Endometrial microvascular endothelial cells (primary cell): ENCODE measurements around the gene ARHGEF12. TPM values are rescaled to one million over a fixed set of nuclear protein-coding genes. Genes with fewer than 3 reads are reported as not detected.

ENCODE experiments used
- in situ Hi-C: cut with HindIII; loops from 2 replicates; pipeline ENCODE4 v1.10.0; 2017; ENCODE audit warnings: low sequenced_read_pairs, low pct_unique_long_range_greater_than_20kb; ENCODE audit errors: inconsistent ontology term
- total RNA-seq: library from RNA; depleted of rRNA; stranded (reverse); fragments of >200 nt; gene quantifications from one replicate; pipeline ENCODE4 v1.2.3, GENCODE V29; 2015; ENCODE audit errors: inconsistent ontology term

Gene ARHGEF12
- total RNA-seq, 1 donor from 2014 or later: 60.8 TPM

DNA sequence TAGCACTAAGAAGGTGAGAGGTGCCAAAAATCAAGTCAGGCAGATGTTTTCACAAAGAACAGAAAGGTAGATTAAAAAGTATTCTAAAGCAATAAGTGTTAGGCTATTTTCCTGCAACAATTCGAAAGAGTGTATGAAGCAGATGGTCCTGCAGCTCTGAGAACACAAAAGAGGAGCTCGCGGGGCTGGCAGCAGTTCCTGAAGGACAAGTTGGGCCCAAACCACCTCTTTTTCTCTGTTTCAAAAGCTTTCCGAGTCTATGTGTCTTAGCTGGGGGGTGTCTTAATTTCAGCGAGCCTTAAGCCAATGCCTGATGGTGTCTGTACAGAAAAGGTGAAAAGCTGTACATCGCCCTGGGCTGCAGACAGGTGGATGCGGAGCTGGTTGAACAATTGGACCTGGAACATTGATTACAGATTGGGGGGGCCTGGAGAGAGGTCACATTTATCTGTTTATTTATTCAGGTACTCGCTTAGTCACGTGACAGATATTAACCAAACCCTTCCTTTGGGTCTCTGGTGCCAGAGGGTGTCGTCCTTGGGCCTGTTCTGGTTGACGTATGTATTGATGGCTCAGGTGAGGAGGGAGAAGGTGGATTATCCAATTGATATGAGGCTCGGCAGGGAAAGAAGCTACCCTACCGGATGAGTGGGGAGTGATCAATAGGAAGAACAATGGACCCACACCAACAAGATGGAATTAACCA lies 200.0 kb downstream of the ARHGEF12 start:
- in situ Hi-C loops: no loop called here

DNA sequence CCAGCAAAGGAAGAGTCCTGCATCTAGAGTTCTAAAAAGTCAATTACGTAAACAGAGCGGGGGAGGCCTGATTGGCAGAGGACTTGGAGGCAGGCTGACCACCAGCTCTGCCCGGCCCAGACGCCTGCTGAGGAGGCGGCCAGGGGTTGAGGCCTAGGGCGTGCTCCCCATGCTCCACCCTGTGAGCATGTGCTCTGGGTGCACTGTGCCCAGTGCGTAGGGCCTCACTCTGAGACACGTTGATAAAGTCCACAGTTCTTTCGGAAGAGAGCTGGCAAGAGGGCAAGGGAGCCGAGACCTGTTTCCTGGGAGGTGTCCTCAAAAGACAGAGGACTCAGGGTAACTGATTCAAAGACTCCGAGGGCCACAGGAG lies 200.6 kb downstream of the ARHGEF12 start:
- in situ Hi-C loops: no loop called here

DNA sequence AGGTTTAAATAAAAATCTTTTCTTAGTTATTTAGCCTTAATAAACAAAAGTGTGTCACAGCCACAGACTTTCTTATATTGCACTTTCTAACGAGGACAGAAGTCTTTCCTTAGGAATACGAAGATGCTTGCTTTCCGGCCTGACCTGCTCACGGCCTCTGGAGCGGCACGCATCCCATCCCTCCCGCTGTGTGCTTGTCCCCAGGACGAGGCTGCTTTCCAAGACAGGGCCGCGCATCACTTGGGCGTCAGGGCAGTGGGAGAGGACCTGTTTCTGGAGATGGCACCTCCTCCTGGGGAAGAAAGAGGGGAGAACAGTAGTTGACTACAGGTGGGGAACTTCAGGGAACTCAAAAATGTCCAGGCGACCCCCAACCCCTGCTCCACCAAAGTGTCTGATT lies 201.8 kb downstream of the ARHGEF12 start:
- in situ Hi-C loops: no loop called here

DNA sequence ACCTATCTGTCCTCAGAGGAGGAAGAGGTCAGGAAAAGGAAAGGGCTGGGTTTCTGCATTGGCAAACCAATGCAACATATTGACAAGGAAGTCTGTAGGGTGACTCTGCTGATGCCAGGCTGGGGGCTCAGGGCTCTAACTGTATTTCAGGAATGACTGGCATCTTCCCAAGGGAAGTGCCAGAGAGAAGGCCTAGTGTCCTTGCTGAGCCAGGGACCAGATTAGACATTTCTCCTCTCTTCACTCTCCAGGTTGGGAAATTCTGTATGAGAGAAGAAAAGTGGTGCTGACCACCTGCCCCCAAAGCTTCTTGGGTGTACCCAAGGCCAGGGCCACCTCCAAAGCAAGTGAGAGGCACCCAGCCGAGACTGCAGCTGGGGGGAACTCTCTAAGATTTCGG lies 202.5 kb downstream of the ARHGEF12 start:
- in situ Hi-C loops: no loop called here

Other genes starting within 250 kb of the ARHGEF12 start
- not detected for gene TRIM29, start 198.3 kb upstream of the ARHGEF12 start, total RNA-seq
- gene OAF, start 125.4 kb upstream of the ARHGEF12 start, total RNA-seq: 51.8 TPM
- 0.93 TPM for gene POU2F3, start 96.3 kb upstream of the ARHGEF12 start, total RNA-seq
- 14.6 TPM for gene TLCD5, start 11.1 kb upstream of the ARHGEF12 start, total RNA-seq
- not detected for gene GRIK4, start 175.3 kb downstream of the ARHGEF12 start, total RNA-seq